ENCODE results near the gene KCNIP2.

KCNIP2 gene

DNA sequence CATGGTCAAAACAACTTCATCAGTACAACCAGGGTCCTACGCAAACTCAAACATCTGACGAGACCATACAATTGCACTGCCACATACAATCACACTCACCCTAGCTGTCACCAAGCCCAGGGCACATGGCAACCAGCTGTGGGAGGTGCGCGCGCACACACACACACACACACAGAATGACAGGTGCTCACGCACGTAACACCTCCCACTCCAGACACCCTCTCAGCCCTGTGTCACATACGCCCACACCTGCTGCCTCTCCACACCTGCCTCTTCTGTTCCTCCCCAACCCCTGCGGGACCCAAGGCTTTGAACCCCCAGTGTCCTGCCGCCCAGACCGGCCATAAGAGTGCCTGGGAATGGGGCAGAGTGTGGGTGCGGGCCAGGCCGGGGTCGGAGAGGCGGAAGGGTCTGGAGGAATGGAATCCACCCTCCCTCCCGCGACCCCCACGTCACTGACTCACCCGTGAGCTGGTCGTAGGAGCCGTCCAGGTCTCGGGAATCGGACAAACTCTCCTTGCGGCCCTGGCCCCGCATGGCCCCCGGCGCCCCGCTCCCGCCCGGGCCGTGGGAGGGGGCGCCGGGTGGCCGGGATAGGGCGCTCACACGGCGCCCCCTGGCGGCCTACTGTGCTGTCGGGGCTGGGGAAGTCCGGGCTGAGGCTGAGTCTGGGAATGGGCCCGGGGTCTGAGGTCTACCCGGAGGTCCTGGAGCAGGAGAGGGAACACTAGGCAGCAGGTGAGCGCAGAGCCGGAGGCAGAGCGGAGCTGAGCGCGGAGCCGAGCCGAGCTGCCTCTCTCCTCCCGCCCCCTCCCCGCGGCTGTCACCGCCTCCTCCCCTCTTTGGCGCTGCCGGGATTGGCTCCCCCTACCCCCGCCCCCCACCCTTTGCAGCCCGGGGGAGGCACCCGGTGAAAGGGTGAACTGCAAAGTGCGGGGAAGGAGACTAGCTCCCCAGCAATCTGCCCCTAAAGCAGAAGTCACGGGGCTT lies at the start of gene KCNIP2:
Gene KCNIP2 (minus strand): TSS at position 769 of the 990 bp plus-strand sequence. CDS start 232 bp downstream, at position 537.
- in situ Hi-C loops (cut with MboI; ENCODE audit: low sequenced_read_pairs): loop anchor here (25.0 kb wide), 1 partner anchor 169 kb away; no protein-coding TSS in a partner anchor

DNA sequence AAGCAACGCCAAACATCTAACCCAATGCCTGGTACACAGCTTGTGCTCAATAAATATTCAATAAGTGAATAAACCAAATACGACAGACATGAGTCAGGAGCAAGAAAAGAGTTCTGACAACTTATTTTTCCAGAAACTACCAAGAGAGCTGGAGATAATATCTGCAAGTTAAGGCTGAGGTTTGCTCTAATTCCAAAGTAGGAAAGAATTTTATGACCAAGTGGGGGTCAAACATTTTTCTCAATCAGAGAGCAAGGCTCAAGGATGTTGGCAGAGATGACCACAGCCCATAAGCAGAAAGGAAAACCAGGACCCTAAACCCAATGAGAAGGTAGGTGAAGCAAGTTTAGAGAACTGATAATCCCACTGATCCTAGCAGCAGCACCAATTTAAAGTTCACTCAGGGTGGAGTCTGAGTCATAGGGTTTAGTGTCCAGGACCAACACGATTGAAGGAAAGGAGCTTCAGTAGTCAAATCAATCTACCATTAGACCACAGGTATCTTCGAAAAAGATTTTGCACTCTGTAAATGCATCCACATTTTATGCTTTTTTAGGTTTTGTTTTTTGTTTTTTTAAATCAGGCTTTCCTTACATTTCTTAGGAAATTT lies 49.3 kb upstream of the KCNIP2 start:
- in situ Hi-C loops (cut with MboI; ENCODE audit: low sequenced_read_pairs): no loop called here

DNA sequence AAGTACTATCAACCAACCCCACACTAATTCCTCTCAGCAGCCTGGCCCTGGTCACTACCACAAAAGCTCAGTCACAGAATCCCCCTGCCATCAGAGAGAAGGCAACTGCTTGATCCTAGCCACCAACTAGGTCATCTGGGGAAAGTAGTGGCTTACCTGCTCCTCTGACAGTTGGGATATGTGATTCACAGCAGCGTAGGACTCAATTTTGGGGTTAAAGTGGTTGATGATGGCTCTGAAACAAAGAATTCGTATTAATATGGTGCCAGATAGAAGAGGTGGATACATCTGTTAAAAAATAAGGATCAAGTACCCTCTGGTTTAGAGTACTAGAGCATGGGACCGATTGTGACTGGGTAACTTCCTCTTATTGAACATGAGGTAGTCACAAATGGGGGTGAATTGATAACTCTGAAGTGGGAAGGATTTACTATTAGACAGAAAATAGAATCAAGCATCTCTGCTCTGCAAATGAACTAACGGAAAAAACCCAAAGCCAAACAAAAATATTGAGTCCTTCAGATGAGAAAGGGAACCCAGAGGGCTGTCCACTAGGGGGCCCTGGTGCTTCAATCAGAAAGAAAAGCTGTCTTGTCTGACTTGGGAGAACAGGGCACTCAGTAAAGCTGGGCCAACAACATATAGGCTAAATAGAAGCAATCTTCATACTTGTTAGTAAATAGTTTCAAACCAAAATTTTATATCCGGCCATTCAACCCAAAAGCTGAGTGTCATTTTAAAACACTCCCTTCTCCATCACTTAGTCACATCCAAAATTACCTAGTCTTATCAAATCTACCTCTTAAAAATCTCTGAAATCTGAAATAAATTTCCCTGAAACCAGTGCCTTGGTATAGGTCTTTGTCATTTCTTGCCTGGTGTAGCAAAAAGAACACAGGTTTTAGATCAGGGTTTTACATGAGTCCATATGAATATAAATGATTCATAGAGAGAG lies 45.9 kb upstream of the KCNIP2 start:
- in situ Hi-C loops (cut with MboI; ENCODE audit: low sequenced_read_pairs): no loop called here

DNA sequence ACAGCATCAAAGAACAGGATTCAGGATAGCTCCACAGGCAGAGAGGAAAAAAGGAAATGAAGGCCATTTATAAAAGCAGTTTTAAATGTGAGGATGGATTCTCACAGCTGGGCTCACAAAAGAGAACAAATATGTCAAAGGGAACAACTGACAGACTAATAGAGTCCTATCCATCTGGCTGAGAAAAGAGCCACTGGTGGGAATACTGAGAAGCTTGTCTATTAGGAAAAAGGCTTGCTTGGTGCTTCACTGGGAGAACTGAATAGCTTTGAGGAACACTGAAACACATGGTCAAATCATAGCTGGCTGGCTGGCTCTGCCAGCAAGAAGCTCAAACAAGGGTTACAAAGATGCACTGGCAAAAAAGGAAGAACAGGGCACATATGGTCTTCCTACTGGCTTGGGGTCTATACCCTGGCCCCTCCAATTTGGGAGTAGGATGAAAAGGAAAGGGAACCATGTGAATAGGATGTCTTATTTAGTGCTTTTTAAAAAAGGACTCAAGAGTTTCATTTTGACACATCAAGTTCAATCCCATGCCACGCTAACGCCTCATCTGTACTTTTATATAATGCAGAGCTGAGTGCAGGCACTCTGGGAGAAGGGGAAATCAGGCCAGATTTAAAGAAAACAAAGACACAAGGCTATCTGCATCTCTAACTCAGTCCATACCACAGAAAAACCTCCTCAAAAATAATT lies 44.8 kb upstream of the KCNIP2 start:
- in situ Hi-C loops (cut with MboI; ENCODE audit: low sequenced_read_pairs): no loop called here

DNA sequence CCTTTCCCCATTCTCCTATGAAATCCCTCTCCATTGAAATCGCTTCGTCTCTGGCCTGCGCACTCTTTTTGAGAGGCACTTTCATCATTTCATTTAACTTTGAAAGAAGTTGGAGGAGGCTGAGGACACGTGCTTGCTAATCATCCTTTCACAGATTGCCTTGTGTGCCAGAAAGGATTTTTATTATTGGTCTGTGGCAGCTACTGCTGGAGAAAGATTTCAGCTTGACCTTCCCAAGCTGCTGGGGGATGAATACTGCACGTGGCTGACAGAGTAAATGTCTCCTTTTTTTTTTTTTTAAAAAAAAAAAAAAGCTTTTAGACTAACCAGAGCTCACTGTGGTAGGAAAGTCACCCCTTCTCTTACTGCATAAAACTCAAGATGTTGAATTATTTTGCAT lies 44.2 kb upstream of the KCNIP2 start:
- in situ Hi-C loops (cut with MboI; ENCODE audit: low sequenced_read_pairs): no loop called here

DNA sequence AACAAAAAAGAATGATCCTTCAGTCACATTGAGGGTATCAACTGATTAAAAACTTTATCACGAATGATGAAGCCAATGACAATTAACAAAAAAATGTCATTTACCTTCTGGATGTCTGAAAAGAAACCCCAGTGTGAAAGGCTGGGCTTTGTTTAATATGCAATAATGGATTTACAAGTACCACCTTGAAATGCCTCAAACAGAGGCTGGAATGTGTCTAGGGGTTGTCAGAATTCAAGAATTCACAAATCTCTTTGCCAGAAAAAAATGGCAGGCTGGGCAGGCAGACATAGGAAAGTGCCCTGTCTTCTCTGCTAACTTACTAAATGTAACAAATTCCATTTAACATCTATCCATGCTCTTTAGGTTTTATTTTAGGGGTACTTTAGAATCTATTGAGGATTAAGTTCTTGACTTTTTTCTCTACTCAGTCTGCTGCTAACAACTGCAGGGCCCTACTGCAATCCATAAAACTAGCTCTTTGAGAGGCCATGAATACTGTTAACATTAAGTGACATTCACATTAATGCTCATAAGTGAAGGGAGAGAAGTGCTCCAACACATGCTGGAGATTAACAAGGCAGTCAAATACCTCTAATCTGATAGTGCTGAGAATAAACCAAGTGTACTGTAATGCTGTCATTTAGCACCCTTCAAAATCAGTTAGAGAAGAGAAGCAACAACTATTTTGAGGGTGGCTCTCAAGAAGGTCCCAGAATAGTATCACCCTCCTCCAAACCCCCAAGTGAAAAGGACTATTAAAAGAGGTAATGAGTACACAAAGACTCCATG lies 43.1 kb upstream of the KCNIP2 start:
- in situ Hi-C loops (cut with MboI; ENCODE audit: low sequenced_read_pairs): no loop called here

DNA sequence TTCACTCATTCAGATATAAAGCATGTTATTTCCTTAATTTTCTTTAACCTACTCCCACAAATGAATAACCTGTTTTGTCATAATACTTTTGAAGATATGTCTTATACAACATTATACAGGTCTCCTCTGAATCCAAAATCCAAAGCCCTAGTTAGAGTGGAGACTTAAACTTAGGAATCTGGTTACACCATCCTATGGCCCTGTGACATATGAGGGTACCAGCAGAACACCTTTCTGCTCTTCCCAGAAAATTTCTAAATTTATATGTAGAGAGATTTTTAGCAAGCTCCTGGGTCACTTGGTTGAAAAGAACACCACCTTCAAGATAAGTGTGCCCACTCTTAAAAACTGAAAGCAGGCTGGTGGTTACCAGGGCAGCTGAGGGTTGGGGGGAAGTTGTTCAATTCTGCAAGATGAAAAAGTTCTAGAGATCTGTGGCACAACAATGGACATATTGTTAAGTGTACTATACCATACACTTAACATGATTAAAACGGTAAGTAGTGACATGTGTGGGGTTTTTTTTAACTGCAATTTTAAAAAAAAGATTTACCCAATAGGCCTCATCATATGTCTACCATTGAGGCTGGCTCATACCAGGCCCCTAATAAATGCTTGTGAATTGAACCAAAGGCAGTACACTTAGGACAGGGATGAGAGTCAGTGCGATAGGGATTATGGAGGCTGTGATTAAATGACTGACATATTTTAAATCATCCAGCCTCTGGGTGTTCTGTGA lies 37.6 kb upstream of the KCNIP2 start:
- in situ Hi-C loops (cut with MboI; ENCODE audit: low sequenced_read_pairs): no loop called here

DNA sequence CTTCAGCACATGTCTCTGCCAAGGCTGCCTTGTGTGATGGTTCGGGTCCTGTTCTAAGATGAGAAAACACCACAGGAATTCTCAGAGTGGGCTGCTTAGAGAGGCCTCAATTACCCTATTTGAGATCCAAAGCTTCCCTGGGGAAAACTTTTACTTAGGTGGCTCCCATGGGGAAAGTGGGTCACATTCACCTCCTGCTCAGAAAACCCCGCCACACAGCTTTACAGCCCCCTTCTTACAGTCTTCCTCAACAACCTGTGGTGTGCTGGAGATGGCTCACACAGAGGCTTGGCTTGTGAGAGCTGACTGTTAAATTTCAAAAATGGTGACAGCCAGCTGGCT lies 36.6 kb upstream of the KCNIP2 start:
- in situ Hi-C loops (cut with MboI; ENCODE audit: low sequenced_read_pairs): no loop called here

DNA sequence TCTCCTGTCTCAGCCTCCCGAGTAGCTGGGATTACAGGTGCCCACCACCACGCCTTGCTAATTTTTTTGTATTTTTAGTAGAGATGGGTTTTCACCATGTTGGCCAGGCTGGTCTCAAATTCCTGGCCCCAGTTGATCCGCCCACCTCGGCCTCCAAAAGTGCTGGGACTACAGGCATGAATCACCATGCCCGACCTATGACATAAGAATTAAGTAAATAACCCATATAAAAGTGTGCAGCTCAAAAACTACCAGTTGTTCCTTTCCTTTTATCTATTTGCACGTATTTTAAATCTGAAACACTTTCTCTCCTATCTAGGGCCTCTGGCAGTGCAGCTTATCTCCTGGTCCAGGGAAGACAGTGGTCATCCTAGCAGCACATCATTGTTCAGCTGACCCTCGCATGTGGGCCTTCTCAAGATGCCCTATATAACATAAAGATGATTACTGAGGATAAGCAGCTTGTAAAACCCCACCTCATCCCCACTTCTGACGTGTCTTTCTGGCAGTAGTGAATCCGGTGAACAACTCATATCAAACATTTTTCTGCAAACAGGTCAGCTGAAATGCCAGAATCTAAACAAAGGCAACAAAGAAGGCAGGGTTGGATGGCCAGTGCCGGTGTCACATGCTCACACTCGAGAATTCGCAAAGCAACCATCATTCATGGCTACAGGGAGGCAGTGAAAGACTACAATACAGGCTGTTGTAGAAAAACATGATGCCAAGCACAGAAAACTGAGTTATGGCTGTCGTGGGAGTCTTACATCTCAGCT lies 36.0 kb upstream of the KCNIP2 start:
- in situ Hi-C loops (cut with MboI; ENCODE audit: low sequenced_read_pairs): no loop called here

DNA sequence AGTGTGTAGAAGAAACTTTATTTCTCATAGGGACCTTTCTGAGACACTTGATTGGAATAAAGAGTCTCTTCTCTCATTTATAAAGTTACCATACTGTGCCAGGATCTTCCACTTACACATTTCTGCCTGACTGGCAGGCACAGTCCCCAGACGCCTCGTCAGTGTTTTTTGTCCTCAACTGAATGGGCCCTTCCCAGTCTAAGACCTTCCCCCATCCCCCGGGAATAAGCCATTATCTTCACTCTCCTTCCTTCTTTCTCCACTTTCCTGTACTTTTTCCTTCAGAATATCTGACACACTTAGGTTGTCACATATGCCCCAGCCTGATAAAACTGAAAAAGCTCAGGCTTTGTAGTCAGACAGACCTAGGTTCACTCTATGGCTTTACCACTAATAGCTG lies 35.3 kb upstream of the KCNIP2 start:
- in situ Hi-C loops (cut with MboI; ENCODE audit: low sequenced_read_pairs): no loop called here

DNA sequence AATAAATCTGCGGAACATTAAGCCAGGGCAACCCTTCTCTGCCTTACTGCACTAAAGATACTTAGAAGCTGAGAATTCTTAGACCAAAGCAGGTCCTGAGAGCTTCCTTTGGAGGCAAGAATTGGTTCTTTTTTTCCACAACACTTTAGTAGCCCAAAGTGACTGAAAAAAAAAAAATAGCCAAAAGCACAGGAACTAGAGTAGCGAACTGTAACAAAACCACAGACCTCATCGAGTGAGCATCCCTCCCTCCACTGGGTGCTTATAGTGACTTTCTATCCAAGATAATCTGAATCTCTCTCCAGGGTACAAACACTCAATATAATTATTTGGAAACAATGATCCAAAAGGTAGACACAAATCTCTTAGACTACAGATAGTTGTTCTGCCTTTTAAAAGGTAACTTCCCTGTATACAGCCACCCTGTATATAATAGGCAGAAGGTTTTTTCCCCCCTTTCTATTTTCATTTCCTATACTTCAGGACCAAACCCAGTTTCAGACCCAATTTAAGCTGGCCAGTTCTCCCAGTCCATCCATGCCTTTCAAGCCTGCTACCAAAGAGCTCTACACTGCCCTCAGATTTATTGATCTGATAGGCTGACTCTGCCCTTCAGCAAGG lies 31.6 kb upstream of the KCNIP2 start:
- in situ Hi-C loops (cut with MboI; ENCODE audit: low sequenced_read_pairs): no loop called here

DNA sequence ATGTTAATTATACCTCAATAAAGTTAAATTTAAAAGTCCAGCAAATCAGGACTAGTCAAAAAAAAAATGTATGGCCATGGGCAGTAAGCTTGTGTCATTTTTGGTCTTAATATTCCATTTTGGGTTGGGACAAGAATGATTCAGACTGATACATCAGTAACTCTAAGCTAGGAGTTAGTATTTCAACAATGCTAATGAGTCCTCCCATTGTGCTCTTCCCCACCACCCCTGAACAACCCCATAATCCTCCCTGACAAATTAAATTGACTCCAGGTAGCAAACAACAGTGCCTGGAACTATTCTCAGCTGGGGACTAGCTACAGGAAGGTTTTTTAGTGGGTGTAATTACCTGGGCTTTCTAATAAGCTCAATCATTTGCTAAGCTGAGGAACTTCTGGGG lies 30.7 kb upstream of the KCNIP2 start:
- in situ Hi-C loops (cut with MboI; ENCODE audit: low sequenced_read_pairs): no loop called here

DNA sequence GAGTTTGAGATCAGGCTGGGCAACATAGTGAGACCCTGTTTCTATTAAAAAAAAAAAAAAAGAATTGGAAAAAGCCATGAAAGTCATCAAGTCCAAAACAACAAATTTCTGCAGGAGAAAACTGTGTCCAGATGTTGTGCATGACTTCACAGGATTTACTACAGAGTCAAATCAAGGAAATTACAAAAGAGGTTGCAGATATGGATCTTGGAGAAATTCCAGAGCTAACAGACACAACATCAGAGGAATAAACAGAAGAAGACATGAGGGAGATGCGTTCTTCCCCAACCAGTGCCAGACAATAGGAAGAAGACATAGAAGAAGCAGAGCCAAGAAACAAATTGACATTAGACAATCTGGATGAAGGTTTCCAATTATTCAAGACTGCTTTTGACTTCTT lies 24.3 kb upstream of the KCNIP2 start:
- in situ Hi-C loops (cut with MboI; ENCODE audit: low sequenced_read_pairs): no loop called here

DNA sequence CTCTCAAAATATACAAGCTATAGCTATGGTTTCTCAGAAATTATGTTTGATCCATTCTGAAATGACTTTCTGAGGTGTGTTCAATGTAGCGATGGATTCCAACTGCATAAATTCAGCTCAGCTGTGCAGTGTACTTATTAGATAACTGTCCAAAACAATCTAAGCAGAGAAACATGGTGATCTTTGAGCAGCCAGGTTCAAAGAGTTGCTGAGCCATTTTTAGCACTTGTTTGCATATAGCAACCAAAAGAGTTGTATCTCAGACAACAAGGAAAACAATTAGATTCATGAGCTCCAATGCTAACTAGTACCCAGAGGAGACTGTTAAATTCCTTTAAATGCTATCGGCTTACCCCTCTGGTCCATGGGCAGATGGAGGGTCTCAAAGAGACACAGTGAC lies 15.9 kb upstream of the KCNIP2 start:
- in situ Hi-C loops (cut with MboI; ENCODE audit: low sequenced_read_pairs): no loop called here

DNA sequence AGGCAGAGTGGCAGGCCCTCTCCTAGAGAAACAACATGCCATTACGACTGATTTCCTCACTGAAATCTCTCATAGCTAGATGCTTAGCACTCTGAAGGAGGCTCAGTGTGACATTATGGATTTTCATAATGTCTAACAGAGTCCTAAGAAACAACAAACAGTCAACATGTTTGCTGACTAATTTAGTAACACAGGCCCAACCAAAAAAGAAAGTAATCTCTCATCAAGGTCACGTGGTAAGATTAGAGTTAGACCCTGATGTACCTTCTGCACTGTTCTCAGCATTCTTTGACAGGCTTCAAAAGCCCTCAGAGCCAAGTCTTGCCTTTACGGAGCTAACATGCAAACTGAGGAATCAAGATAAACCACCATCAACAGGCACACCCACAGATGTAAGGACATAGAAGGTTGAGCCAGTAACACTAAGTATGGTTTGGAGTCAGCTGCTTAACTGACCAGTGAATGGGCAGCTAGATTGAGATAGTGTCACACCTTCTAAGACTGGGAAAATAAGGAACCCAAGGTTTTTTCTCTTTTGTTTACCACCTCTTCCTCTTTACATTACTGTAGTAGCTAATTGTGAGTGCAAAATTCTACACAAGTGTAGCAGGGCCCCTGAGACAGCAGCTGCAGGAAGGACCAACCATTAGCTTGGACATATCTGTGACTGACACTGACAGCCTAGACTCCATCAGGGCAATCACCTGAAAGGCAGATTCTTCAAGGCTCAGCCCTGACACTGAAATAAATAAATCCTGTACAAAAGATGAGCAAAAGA lies 15.3 kb upstream of the KCNIP2 start:
- in situ Hi-C loops (cut with MboI; ENCODE audit: low sequenced_read_pairs): no loop called here

DNA sequence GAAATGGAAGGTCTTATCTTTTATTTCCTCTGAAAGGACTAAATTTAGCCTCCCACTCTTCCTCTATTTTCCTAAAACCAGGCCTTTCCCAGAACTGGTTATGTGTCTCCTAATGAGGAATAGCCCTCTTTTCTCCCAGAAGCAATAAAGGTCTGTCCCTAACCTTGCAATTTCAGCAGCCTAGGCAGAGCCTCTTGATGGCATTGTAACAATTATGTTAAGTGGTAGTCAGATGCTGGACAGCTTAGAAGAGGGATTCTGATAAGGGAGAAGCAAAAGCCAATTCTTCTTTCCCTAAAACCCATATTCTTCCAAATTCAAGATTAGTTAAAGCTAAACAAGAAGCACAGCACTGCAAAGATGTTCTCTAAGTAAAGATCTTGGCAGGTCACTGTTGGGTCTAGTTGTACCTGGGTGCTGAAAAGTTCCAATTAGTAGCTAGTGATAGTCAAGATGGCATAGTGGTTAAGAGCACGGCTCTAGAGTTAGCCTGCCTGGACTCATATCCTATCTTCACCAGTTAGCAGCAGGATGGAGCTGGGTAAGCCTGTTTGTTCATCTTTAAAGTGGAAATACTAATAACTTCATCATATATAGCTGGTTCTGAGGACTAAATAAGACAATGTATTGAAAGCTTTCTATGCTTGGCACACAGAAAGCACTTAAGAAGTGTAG lies 14.3 kb upstream of the KCNIP2 start:
- in situ Hi-C loops (cut with MboI; ENCODE audit: low sequenced_read_pairs): no loop called here

DNA sequence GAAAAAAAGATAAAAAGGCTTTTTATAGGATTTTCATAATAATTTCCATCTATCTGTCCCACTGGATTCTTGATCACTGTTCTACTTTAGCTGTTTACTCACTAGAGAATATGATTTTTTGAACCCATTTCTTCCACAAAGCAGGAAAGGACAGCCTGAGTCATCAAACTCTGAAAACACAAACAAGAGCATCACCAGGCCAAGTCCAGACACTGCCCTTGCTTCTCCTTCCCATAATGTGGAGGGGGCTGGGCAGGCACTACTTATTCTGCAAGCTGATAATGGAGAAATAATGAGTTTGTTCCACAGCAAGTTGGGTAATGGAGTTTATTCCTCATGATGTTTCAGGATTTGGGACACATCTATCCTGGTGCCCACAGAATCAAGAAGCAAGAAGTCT lies 13.0 kb upstream of the KCNIP2 start:
- in situ Hi-C loops (cut with MboI; ENCODE audit: low sequenced_read_pairs): no loop called here

Measured in hTERT RPE-1 (cell line).